DMS153 treated with DMSO at 0.1 percent for 48 hours (cell line): Measurements from ENCODE around the gene KRT6A.

Experiments
- DNase-seq: peaks from one replicate; lab custom pipeline; 2025; ENCODE audit not compliant: unreplicated experiment; lab: John Stamatoyannopoulos, UW

KRT6A gene

DNA sequence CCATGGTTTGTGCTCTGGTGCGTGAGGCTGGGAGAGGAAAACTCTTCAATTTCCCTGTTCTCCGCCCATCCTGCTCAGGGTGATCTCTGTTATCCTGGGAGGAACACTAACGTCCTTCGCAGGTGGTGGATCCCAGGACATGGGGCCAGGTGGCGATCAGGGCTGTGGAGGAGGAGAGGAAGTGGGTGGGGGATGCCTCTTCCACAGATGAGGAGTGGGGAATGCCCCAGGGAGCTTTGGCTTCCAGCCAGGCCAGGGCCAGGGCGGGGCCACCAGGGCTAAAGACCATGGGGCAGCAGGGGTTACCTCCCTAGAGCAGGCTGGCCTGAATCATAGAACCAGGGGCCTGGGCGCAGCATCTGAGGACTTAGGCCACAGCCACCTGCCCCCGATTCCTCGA, 55.5 kb downstream of the KRT6A start:
- DNase-seq = no peak
